Measurements from ENCODE around the gene MKLN1. TPM values are rescaled to one million over a fixed set of nuclear protein-coding genes. Genes with fewer than 3 reads are reported as not detected.

MKLN1 gene
- total and polyA plus RNA-seq, 2 of the 13 experiments (the other 11 are each of a cell fraction or from before 2014, with no cell fraction given): 33.6 to 43.5 TPM

GRCh38 chr7:131513245-131514061 is 185.8 kb downstream of the MKLN1 start (continued):
- 0 out of 2 replicates have a peak, but pooled peaks have one; percentile 31 for TF ChIP-seq IRF2 (CRISPR knock-in tag; IDR thresholded peaks at IDR 0.05)
- peak; percentile 61 for TF ChIP-seq CEBPG (CRISPR knock-in tag; IDR thresholded peaks at IDR 0.05)
- TF ChIP-seq FOXK1 (CRISPR knock-in tag; IDR thresholded peaks at IDR 0.05; ENCODE audit: borderline replicate concordance, low read depth): no peak
- TF ChIP-seq MXD3 (CRISPR knock-in tag; IDR thresholded peaks at IDR 0.05): no peak
- TF ChIP-seq ZNF512B (CRISPR knock-in tag; IDR thresholded peaks at IDR 0.05; ENCODE audit: borderline replicate concordance): peak; percentile 66; the same call in 1 of the 2 replicates
- peak; percentile 72 for TF ChIP-seq KDM2A (CRISPR knock-in tag; IDR thresholded peaks at IDR 0.05; ENCODE audit: borderline replicate concordance, low read depth)
- no peak for TF ChIP-seq UBTF (CRISPR knock-in tag; IDR thresholded peaks at IDR 0.05)
- TF ChIP-seq YY1 (IDR thresholded peaks at IDR 0.05; ENCODE audit: insufficient read depth, insufficient replicate concordance, low read depth, low read length): peak; percentile 24
- peak; percentile 64; the same call in 1 of the 2 replicates for TF ChIP-seq PITX1 (CRISPR knock-in tag; IDR thresholded peaks at IDR 0.05)
- 0 out of 2 replicates have a peak, but pooled peaks have one; percentile 34 for TF ChIP-seq MIER2 (CRISPR knock-in tag; IDR thresholded peaks at IDR 0.05)
- no peak for TF ChIP-seq TMF1 (CRISPR knock-in tag; IDR thresholded peaks at IDR 0.05; ENCODE audit: low read depth)
- peak; percentile 65; the same call in 1 of the 2 replicates for TF ChIP-seq ZNF691 (CRISPR knock-in tag; IDR thresholded peaks at IDR 0.05; ENCODE audit: borderline replicate concordance, low read depth)
- peak; percentile 29; the same call in 1 of the 2 replicates for TF ChIP-seq RXRB (CRISPR knock-in tag; IDR thresholded peaks at IDR 0.05; ENCODE audit: borderline replicate concordance)
- peak; percentile 69 for TF ChIP-seq ZFX (CRISPR knock-in tag; IDR thresholded peaks at IDR 0.05; ENCODE audit: low read depth)
- no peak for TF ChIP-seq ZC3H13 (CRISPR knock-in tag; IDR thresholded peaks at IDR 0.05)
- peak; percentile 60; the same call in 1 of the 2 replicates for TF ChIP-seq ZKSCAN5 (CRISPR knock-in tag; IDR thresholded peaks at IDR 0.05)
- no peak for TF ChIP-seq THYN1 (CRISPR knock-in tag; IDR thresholded peaks at IDR 0.05; ENCODE audit: borderline replicate concordance, low read depth)
- peak; percentile 39; the same call in 1 of the 2 replicates for TF ChIP-seq YEATS2 (CRISPR knock-in tag; IDR thresholded peaks at IDR 0.05; ENCODE audit: borderline replicate concordance)
- peak; percentile 27; the same call in 1 of the 2 replicates for TF ChIP-seq ZMYM4 (CRISPR knock-in tag; IDR thresholded peaks at IDR 0.05)
- peak; percentile 76 for TF ChIP-seq CREB1 (IDR thresholded peaks at IDR 0.05)
- no peak for TF ChIP-seq CREB1 (CRISPR knock-in tag; IDR thresholded peaks at IDR 0.05)
- TF ChIP-seq NONO (IDR thresholded peaks at IDR 0.05): no peak
- 0 out of 2 replicates have a peak, but pooled peaks have one; percentile 46 for TF ChIP-seq NONO (CRISPR knock-in tag; conservative IDR thresholded peaks at IDR 0.05)
- no peak for TF ChIP-seq NFATC3 (CRISPR knock-in tag; IDR thresholded peaks at IDR 0.05)

Data from HepG2 (cell line).